ENCODE results near the gene CAPN11.
"Not testable (repeated sequence)": the region's sequence is repeated elsewhere in the genome, so short reads cannot be mapped to it uniquely, and the experiment has no call there.

GRCh38 chr6:44181784-44182183, 23.2 kb downstream of the CAPN11 start:
- not testable (repeated sequence) for TF ChIP-seq CTCF, POLR2A (IDR thresholded peaks at IDR 0.05)
